ENCODE measurements around the gene FUT7.

The FUT7 gene

GRCh38 chr9:136983656-136984314 is 48.1 kb downstream of the FUT7 start:
- no peak for DNase-seq (ENCODE audit: low read depth in 2 of 2)

GRCh38 chr9:136983167-136983566 is 48.7 kb downstream of the FUT7 start:
- DNase-seq (ENCODE audit: low read depth in 2 of 2): no peak

- DNase-seq (ENCODE audit: low read depth in 2 of 2): no peak
Measured at GRCh38 chr9:136982232-136983051, 49.4 kb downstream of the FUT7 start, which contains the start of gene LCNL1. TSS of gene LCNL1 (plus strand) at chr9:136982993. CDS start at chr9:136983587, 594 bp downstream.

- DNase-seq (ENCODE audit: low read depth in 2 of 2): no peak
Measured at GRCh38 chr9:136981588-136982231, 50.2 kb downstream of the FUT7 start.

- DNase-seq (ENCODE audit: low read depth in 2 of 2): no peak
Measured at GRCh38 chr9:136980669-136981478, 51.0 kb downstream of the FUT7 start.
